HepG2 (cell line): Measurements from ENCODE around the gene ZNF217. TPM values are rescaled to one million over a fixed set of nuclear protein-coding genes. Genes with fewer than 3 reads are reported as not detected.

ENCODE experiments used
- AHDC1 ChIP-seq: sonication (generic); formaldehyde crosslinking; IDR thresholded peaks from 2 replicates; pipeline ENCODE4 v1.5.1; 2020; ENCODE audit warnings: mild to moderate bottlenecking, missing genetic modification reagents, borderline replicate concordance
- NFRKB ChIP-seq: fragments of 450-650 bp; IDR thresholded peaks from 2 replicates; pipeline ENCODE4 v1.6.1; 2017
- SNAPC2 ChIP-seq: sonication (generic); formaldehyde crosslinking; IDR thresholded peaks from 2 replicates; pipeline ENCODE4 v1.8.1; 2022; ENCODE audit warnings: mild to moderate bottlenecking, missing genetic modification reagents
- THYN1 ChIP-seq: sonication (generic); formaldehyde crosslinking; IDR thresholded peaks from 2 replicates; pipeline ENCODE4 v1.8.1; 2023; ENCODE audit warnings: low read depth, mild to moderate bottlenecking, moderate library complexity, missing genetic modification reagents, borderline replicate concordance
- ZBTB34 ChIP-seq: sonication (generic); formaldehyde crosslinking; IDR thresholded peaks from 2 replicates; pipeline ENCODE4 v1.8.0; 2022; ENCODE audit warnings: mild to moderate bottlenecking, missing genetic modification reagents
- ZBTB7B ChIP-seq: sonication (generic); formaldehyde crosslinking; IDR thresholded peaks from 2 replicates; pipeline ENCODE4 v1.4.0; 2020; ENCODE audit warnings: missing genetic modification reagents
- ZHX2 ChIP-seq, 2 experiments: sonication (generic) in 1 of 2; formaldehyde crosslinking in 1 of 2; IDR thresholded peaks; 2 replicates each; pipeline versions ENCODE4 v1.6.1 to v1.9.0; 2014 to 2022; ENCODE audit warnings: antibody characterized with exemption in 1 of 2, borderline replicate concordance in 1 of 2, inconsistent platforms in 1 of 2, low read depth in 1 of 2, missing genetic modification reagents in 1 of 2
- ZMYM4 ChIP-seq: sonication (generic); formaldehyde crosslinking; IDR thresholded peaks from 2 replicates; pipeline ENCODE4 v1.8.1; 2023; ENCODE audit warnings: mild to moderate bottlenecking, missing genetic modification reagents
- ZNF225 ChIP-seq: sonication (generic); formaldehyde crosslinking; IDR thresholded peaks from 2 replicates; pipeline ENCODE4 v1.4.0; 2020; ENCODE audit warnings: mild to moderate bottlenecking, missing genetic modification reagents
- ZNF280D ChIP-seq: sonication (generic); formaldehyde crosslinking; IDR thresholded peaks from 2 replicates; pipeline ENCODE4 v1.5.1; 2020; ENCODE audit warnings: mild to moderate bottlenecking, missing genetic modification reagents
- polyA plus RNA-seq, 8 experiments: library from polyadenylated mRNA; depleted of rRNA in 3 of 8; stranded (reverse) in 7 of 8; unstranded in 1 of 8; fragments of >200 nt; fragmentation: Illumina TruSeq in 4 of 8; extraction: Trizol in 4 of 8; gene quantifications; 2 replicates each; pipeline versions ENCODE4 v1.2.1 to v1.2.3, GENCODE V29; 2011 to 2016; ENCODE audit warnings: low read depth in 4 of 8, missing spikeins in 1 of 8, mixed read lengths in 1 of 8; ENCODE audit not compliant: insufficient read depth in 1 of 8
- total RNA-seq, 5 experiments: library from RNA; depleted of rRNA; stranded (reverse); fragments of >200 nt; fragmentation: Illumina TruSeq; extraction: Trizol; gene quantifications; 2 replicates each; pipeline ENCODE4 v1.2.3, GENCODE V29; 2016; ENCODE audit warnings: low read depth in 1 of 5

Gene ZNF217
- total and polyA plus RNA-seq, 2 of the 13 experiments (the other 11 are each of a cell fraction or from before 2014, with no cell fraction given), result 22.3 to 29.8 TPM

GRCh38 chr20:53606364-53606985 is 12.8 kb upstream of the ZNF217 start (continued):
- 0 out of 2 replicates have a peak, but pooled peaks have one; percentile 52 for TF ChIP-seq ZBTB34 (CRISPR knock-in tag)
- no peak for TF ChIP-seq ZHX2 (IDR thresholded peaks at IDR 0.05; ENCODE audit: low read depth)
- TF ChIP-seq ZHX2 (CRISPR knock-in tag; IDR thresholded peaks at IDR 0.05; ENCODE audit: borderline replicate concordance), result no peak
- no peak for TF ChIP-seq THYN1 (CRISPR knock-in tag)
- no peak for TF ChIP-seq ZNF225 (CRISPR knock-in tag)
- 0 out of 2 replicates have a peak, but pooled peaks have one; percentile 38 for TF ChIP-seq ZNF280D (CRISPR knock-in tag)
- TF ChIP-seq NFRKB, result no peak
- no peak for TF ChIP-seq AHDC1 (CRISPR knock-in tag)
- peak; percentile 64; the same call in 1 of the 2 replicates for TF ChIP-seq SNAPC2 (CRISPR knock-in tag)
- TF ChIP-seq ZMYM4 (CRISPR knock-in tag), result no peak
- TF ChIP-seq ZBTB7B (CRISPR knock-in tag), result peak; percentile 57; the same call in 1 of the 2 replicates
